ENCODE results near the gene NANS. TPM values are rescaled to one million over a fixed set of nuclear protein-coding genes. Genes with fewer than 3 reads are reported as not detected.
A peak's percentile ranks its signal among the peaks of the same experiment; 100 is the strongest.

The NANS gene
- total RNA-seq, 2 donors from 2014 or later, result 38.1 to 44.9 TPM

DNA sequence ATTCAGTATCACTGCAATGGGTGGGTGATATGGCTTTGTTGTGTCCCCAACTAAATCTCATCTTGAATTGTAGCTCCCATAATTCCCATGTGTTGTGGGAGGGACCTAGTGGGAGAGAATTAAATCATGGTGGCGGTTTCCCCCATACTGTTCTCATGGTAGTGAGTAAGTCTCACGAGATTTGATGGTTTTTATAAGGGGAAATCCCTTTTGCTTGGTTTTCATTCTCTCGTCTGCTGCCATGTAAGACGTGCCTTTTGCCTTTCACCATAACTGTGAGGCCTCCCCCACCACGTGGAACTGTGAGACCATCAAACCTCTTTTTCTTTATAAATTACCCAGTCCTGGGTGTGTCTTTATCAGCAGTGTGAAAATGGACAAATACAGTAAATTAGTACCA lies 9.5 kb upstream of the NANS start:
- no peak for ATAC-seq
- no peak overlapping the region for H3K4me3 Mint-ChIP-seq
- peaks cover 6% of the 10 kb centered on the region for H3K4me1 Mint-ChIP-seq
- H3K27me3 Mint-ChIP-seq, result no peaks in the 10 kb centered on the region
- peak overlapping the region; percentile 60 for H3K27ac Mint-ChIP-seq
- H3K36me3 Mint-ChIP-seq (ENCODE audit: low read depth), result no peaks in the 10 kb centered on the region
- no peak for DNase-seq
- no peaks in the 10 kb centered on the region for H3K9me3 ChIP-seq (ENCODE audit: control insufficient read depth, low read length, poor library complexity, severe bottlenecking)

DNA sequence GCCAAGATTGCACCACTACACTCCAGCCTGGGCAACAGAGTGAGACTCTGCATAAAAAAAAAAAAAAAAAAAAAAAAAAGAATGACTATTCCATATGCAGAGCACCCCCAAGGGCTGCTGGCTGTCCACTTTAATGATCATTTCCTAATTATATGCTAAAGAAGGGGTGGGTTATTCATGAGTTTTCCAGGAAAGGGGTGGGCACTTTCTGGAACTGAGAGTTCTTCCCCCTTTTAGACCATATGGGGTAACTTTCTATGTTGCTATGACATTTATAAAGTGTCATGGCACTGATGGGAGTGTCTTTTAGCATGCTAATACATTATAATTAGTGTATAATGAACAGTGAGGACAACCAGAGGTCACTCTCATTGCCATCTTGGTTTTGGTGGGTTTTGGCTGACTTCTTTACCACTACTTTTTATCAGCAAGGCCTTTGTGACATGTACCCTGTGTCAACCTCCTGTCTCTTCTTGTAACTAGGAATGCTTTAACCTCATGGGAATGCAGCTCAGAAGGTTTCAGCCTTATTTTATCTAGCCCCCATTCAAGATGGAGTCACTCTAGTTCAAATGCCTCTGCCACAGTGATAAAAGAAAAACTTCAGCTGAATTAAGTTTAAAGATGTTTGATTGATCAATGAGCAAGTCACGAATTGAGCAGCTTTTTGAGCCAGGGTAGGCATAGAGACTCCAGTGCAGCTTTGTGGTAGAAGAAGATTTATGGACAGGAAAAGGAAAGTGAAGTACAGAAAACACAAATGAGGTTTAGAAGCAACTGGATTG lies 7.1 kb upstream of the NANS start:
- Mint-ChIP-seq H3K4me3 (no peak overlapping the region), H3K4me1 (peaks cover 6% of the 10 kb centered on the region), H3K27me3 (no peaks in the 10 kb centered on the region), H3K27ac (peak overlapping the region; percentile 77), H3K36me3 (ENCODE audit: low read depth) (peaks cover 2% of the 10 kb centered on the region)
- DNase-seq (no peak), ATAC-seq (no peak)
- no peaks in the 10 kb centered on the region for H3K9me3 ChIP-seq (ENCODE audit: control insufficient read depth, low read length, poor library complexity, severe bottlenecking)

DNA sequence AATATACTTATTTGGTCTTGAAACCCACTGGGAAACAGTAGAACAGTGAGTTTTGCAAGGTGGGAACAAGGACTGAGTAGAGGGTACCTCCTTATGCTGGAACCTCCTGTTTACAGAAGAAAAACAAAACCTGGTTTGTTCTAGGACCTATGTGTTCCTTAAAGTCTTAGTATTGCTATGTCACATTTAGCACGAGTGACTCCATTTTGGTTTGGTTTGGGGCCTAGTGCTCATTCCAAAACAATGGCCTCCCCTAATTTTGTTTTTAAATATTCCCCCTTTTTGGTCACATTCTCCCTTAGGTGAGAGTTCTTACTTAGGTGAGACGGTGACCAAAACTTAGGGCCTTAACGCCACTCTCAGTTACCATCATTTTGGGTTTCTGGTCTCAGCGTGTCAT lies 6.2 kb upstream of the NANS start:
- Mint-ChIP-seq H3K4me3 (no peak overlapping the region), H3K4me1 (peaks cover 2% of the 10 kb centered on the region), H3K36me3 (ENCODE audit: low read depth) (peaks cover 2% of the 10 kb centered on the region), H3K27me3 (no peaks in the 10 kb centered on the region), H3K27ac (peak overlapping the region; percentile 77)
- no peaks in the 10 kb centered on the region for H3K9me3 ChIP-seq (ENCODE audit: control insufficient read depth, low read length, poor library complexity, severe bottlenecking)
- no peak for ATAC-seq
- DNase-seq, result no peak

DNA sequence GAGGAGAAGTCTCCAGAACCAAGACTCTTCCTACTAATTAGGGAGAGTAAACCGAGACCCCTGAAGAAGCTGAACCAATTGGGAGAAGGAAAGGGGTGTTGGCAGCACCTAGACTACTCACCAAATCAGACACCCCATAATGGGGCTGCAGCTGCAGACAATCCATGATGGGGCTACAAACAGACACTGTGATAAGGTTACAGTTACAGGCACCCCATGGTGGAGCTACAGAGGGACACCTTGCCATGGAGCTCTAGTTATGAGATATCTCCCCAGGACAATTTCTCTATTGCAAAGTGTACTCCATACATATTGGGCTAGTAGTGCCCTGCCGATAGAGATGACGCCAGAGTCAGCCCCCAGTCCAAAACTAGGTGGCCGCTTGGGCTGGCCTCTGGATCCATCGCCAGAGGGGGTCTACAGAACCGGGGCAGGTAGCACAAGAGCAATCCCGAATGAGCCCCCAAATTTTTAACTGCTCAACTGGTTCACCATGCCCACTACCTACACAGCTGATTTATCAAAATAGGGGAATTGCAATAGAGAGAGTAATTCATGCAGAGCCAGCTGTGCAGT lies 2.1 kb upstream of the NANS start:
- ATAC-seq (no peak), DNase-seq (no peak)
- Mint-ChIP-seq H3K27me3 (no peaks in the 10 kb centered on the region), H3K36me3 (ENCODE audit: low read depth) (peaks cover 4% of the 10 kb centered on the region), H3K27ac (no peak overlapping the region), H3K4me3 (no peak overlapping the region), H3K4me1 (peaks cover 16% of the 10 kb centered on the region)
- no peaks in the 10 kb centered on the region for H3K9me3 ChIP-seq (ENCODE audit: control insufficient read depth, low read length, poor library complexity, severe bottlenecking)

DNA sequence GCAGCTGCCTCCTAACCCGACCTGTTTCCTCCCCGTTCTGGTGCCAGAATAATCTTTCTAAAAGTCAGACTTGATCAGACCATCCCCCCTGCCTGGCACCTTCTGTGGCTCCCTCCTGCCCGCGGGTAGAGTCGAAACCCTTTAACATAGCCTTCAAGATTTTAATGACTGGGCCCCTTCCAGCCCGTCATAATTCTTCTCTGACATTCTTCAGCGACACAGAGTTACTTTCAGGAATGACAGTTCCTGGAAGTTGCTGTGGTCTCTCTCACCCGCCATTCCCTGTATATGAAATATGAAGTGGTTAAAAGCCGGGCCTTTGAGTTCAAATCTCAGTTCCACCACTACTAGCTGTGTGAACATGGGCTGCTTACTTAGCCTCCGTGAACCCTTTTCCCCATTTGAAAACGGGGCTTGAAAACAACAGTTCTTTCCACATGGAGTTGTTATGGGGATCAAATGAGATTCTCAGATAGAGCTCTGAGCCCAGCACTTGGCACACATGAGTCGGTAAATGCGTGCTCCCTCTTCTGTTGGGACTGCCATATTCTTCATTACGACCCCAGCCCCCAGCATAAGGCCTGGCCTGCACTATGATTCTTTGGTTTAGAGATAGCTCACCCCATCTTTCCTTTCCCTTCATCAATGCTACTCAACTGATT lies 737 bp downstream of the NANS start:
- Mint-ChIP-seq H3K36me3 (ENCODE audit: low read depth) (peaks cover 6% of the 10 kb centered on the region), H3K4me3 (peak overlapping the region; percentile 99), H3K4me1 (peaks cover 17% of the 10 kb centered on the region), H3K27ac (peak overlapping the region; percentile 97), H3K27me3 (no peaks in the 10 kb centered on the region)
- ATAC-seq, result no peak
- DNase-seq, result no peak
- H3K9me3 ChIP-seq (ENCODE audit: control insufficient read depth, low read length, poor library complexity, severe bottlenecking), result no peaks in the 10 kb centered on the region

DNA sequence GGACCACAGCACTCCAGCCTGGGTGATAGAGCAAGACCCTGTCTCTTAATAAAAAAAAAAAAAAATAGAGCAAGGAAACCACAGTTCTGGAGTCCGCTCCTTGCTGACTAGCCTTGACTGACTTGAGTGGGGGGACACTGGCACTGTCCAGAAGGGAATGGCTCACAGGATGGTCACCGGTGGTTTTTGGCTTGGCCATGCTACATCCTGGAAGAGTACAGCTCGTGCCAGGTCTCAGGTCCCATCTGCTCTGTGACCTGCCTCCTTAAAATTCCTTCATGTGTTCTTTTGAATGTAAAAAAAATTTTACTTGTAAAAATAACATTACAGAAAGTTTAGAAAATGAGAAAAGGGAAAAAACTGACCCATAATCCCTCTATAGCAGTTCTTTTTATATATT lies 5.6 kb downstream of the NANS start:
- Mint-ChIP-seq H3K27ac (peak overlapping the region; percentile 65), H3K36me3 (ENCODE audit: low read depth) (peaks cover 2% of the 10 kb centered on the region)

DNA sequence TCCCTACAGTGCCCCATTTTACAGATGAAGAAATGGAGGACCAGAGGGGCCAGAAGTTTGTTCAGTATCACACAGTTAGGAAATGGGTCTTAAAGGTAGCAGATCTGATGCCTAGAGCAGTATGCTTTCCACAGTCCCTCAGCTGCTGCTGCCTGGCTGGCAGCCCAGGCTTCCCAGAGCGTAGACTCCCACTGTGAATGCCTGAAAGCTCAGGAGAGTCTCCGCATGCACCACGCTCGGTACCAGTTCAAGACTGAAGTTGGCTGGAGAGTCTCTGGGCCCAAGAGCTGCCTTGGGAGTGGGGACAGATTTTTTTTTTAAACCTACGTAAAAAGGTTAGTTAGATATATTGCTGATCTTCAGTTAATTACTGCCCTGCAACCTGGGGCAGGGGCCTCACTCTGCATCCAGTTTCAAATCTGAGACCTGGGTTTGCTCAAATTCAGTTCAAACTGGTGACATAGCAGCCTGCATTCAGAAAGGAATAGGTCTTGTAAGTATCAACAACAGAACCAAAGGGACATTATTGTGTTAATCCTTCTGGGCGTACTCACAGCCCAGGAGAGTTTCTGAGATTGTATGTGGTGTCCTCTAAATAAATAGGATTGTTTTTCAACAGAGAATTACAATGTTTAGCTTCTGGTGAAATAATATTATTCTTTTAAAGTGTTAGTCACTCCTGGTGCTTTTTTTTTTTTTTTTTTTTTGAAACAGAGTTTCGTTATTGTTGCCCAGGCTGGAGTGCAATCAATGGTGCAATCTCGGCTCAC lies 8.3 kb downstream of the NANS start:
- no peaks in the 10 kb centered on the region for H3K9me3 ChIP-seq (ENCODE audit: control insufficient read depth, low read length, poor library complexity, severe bottlenecking)
- Mint-ChIP-seq H3K4me1 (peaks cover 4% of the 10 kb centered on the region), H3K4me3 (no peak overlapping the region), H3K27ac (peak overlapping the region; percentile 65), H3K36me3 (ENCODE audit: low read depth) (peaks cover 2% of the 10 kb centered on the region), H3K27me3 (no peaks in the 10 kb centered on the region)
- no peak for DNase-seq
- no peak for ATAC-seq

More for the DNA sequence above, 5.6 kb downstream of the NANS start:
- no peak for DNase-seq
- Mint-ChIP-seq H3K4me3 (no peak overlapping the region), H3K27me3 (no peaks in the 10 kb centered on the region), H3K4me1 (peaks cover 8% of the 10 kb centered on the region)
- H3K9me3 ChIP-seq (ENCODE audit: control insufficient read depth, low read length, poor library complexity, severe bottlenecking), result no peaks in the 10 kb centered on the region
- no peak for ATAC-seq

DNA sequence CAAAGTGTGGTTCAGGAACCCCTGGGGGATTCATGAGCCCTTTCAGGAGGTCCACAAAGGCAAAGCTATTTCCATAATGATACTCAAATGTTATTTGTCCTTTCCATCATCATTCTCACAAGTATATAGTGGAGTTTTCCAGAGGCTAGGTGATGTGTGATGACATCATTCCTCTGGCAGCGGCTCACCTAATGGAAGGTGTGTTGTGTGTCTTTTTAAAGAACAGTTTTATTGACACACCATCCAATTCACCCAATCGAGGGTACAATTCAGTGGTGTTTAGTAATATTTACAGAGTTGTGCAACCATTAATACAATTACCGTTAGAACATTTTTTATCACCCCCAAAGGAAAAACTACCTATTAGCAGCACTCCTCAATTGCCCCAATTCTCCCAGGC lies 9.7 kb downstream of the NANS start:
- ATAC-seq (no peak), DNase-seq (no peak)
- Mint-ChIP-seq H3K4me1 (peaks cover 5% of the 10 kb centered on the region), H3K36me3 (ENCODE audit: low read depth) (no peaks in the 10 kb centered on the region), H3K27me3 (no peaks in the 10 kb centered on the region), H3K4me3 (no peak overlapping the region), H3K27ac (no peak overlapping the region)
- no peaks in the 10 kb centered on the region for H3K9me3 ChIP-seq (ENCODE audit: control insufficient read depth, low read length, poor library complexity, severe bottlenecking)

DNA sequence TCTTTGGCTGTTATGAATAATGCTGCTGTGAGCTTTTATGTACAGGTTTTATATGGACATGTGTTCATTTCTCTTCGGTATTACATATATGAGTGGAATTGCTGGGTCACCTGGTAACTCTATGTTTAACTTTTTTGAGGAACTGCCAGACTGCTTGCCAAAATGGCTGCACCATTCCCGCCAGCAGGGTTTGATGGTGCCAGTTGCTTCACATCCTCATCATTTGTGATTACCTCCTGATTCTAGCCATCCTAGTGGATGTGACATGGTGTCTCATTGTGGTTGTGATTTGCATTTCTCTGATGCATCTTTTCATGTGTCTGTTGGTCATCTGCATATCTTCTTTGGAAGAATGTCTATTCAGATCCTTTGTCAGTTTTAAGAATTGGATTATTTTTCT lies 10.7 kb downstream of the NANS start:
- Mint-ChIP-seq H3K4me3 (no peak overlapping the region), H3K27me3 (no peaks in the 10 kb centered on the region), H3K4me1 (peaks cover 6% of the 10 kb centered on the region), H3K36me3 (ENCODE audit: low read depth) (no peaks in the 10 kb centered on the region), H3K27ac (no peak overlapping the region)
- ATAC-seq, result no peak
- H3K9me3 ChIP-seq (ENCODE audit: control insufficient read depth, low read length, poor library complexity, severe bottlenecking), result no peaks in the 10 kb centered on the region
- no peak for DNase-seq

DNA sequence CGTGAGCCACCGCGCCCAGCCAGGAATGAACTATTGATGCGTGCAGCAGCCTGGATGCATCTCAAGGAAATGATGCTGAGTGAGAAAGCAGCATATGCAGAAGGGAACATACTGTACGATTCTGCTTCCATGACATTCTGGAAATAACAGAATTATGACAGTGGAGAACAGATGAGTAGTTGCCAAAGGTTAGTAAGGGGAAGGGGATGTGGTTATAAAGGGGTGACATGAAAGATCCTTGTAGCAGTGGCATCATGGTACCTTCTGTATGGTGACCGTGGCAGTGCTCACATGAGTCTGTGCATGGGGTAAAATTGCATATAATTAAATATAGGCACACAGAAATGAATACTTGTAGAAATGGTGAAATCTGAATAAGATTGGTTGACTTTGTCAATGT lies 13.0 kb downstream of the NANS start:
- Mint-ChIP-seq H3K4me1 (peaks cover 7% of the 10 kb centered on the region), H3K4me3 (no peak overlapping the region), H3K27me3 (no peaks in the 10 kb centered on the region), H3K27ac (no peak overlapping the region), H3K36me3 (ENCODE audit: low read depth) (no peaks in the 10 kb centered on the region)
- no peak for DNase-seq
- no peaks in the 10 kb centered on the region for H3K9me3 ChIP-seq (ENCODE audit: control insufficient read depth, low read length, poor library complexity, severe bottlenecking)
- ATAC-seq, result no peak

DNA sequence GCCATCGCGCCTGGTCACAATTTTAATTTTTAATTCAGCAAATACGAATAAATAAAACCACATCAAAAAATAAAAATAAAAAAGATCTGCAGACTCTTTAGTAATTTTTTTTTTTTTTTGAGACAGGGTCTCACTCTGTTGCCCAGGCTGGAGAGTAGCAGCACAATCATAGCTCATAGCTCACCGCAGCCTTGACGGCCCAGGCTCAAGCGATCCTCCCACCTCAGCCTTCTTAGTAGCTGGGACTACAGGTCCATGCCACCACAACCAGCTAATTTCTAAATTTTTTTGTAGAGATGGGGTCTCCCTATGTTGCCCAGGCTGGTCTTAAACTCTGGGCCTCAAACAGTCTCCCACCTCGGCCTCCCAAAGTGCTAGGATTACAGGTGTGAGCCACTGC lies 14.2 kb downstream of the NANS start:
- Mint-ChIP-seq H3K4me1 (peaks cover 18% of the 10 kb centered on the region), H3K4me3 (no peak overlapping the region), H3K27me3 (no peaks in the 10 kb centered on the region), H3K36me3 (ENCODE audit: low read depth) (no peaks in the 10 kb centered on the region), H3K27ac (peak overlapping the region; percentile 37)
- no peaks in the 10 kb centered on the region for H3K9me3 ChIP-seq (ENCODE audit: control insufficient read depth, low read length, poor library complexity, severe bottlenecking)
- no peak for ATAC-seq
- no peak for DNase-seq

DNA sequence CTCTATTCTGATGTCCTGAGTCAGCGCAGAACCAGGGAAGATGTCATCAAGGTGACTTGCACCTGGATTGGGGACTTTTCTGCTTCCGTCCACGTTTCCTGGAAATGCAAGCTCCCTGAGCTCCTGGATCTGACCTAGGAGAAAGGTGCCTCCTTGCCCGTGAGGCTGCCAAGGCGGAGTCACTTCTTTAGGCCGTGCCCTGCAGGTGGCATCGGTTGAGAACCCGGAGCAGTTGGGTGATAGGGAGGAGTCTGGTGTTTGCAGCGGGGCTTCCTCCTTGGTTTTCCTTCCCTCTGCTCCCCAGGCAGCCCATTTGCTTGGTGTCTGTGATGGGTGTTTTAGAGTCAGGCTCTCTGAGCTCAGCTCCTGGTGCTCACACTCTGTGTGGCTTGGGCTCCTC lies 15.2 kb downstream of the NANS start:
- H3K27ac Mint-ChIP-seq, result no peak overlapping the region
- DNase-seq (no peak), ATAC-seq (no peak)
- H3K9me3 ChIP-seq (ENCODE audit: control insufficient read depth, low read length, poor library complexity, severe bottlenecking), result no peaks in the 10 kb centered on the region
- H3K4me1 Mint-ChIP-seq, result peaks cover 21% of the 10 kb centered on the region
- H3K27me3 Mint-ChIP-seq, result no peaks in the 10 kb centered on the region
- H3K36me3 Mint-ChIP-seq (ENCODE audit: low read depth), result no peaks in the 10 kb centered on the region
- no peak overlapping the region for H3K4me3 Mint-ChIP-seq
